GM12878 (cell line): Measurements from ENCODE around the gene GJA4. TPM values are rescaled to one million over a fixed set of nuclear protein-coding genes. Genes with fewer than 3 reads are reported as not detected.

Experiments used
- CBX3 ChIP-seq: fragments of 200-600 bp; sonication (generic); IDR thresholded peaks from 2 replicates; pipeline ENCODE4 v1.6.1; 2016; ENCODE audit warnings: low read depth, borderline replicate concordance
- CEBPB ChIP-seq, 2 experiments: fragments of 150-350 bp in 1 of 2; IDR thresholded peaks; 2 replicates each; pipeline ENCODE4 v1.6.1; 2012 to 2014; ENCODE audit warnings: low read depth in 2 of 2, low read length in 2 of 2, borderline replicate concordance in 1 of 2, inconsistent platforms in 1 of 2
- EP300 ChIP-seq, 2 experiments: fragments of 150-350 bp in 1 of 2; IDR thresholded peaks; 2 replicates each; pipeline ENCODE4 v1.6.1; 2011 to 2012; ENCODE audit warnings: low read depth in 2 of 2, low read length in 2 of 2, borderline replicate concordance in 1 of 2, improper control_type of control experiment in 1 of 2, inconsistent platforms in 1 of 2; ENCODE audit not compliant: control insufficient read depth in 1 of 2
- PAX5 ChIP-seq: IDR thresholded peaks from 2 replicates; pipeline ENCODE4 v1.6.1; 2011; ENCODE audit warnings: low read depth, low read length, borderline replicate concordance
- RELA ChIP-seq: fragments of 450-650 bp; IDR thresholded peaks from 2 replicates; pipeline ENCODE4 v1.8.0; 2014; ENCODE audit warnings: borderline replicate concordance; ENCODE audit not compliant: partially characterized antibody
- REST ChIP-seq: IDR thresholded peaks from 2 replicates; pipeline ENCODE4 v1.6.1; 2012; ENCODE audit warnings: mild to moderate bottlenecking, low read depth, low read length
- SREBF1 ChIP-seq: IDR thresholded peaks from 2 replicates; pipeline ENCODE4 v1.6.1; 2012; ENCODE audit warnings: mild to moderate bottlenecking, low read length
- STAT1 ChIP-seq: fragments of 450-650 bp; conservative IDR thresholded peaks from 2 replicates; pipeline ENCODE4 v1.6.1; 2014; ENCODE audit warnings: antibody characterized with exemption, mild to moderate bottlenecking
- SUZ12 ChIP-seq: fragments of 200-600 bp; sonication (generic); IDR thresholded peaks from one replicate; pipeline ENCODE4 v1.6.1; 2018; ENCODE audit warnings: antibody characterized with exemption, mild to moderate bottlenecking; ENCODE audit not compliant: unreplicated experiment
- polyA plus RNA-seq, 11 experiments: library from polyadenylated mRNA; depleted of rRNA in 4 of 11; unstranded in 6 of 11; stranded (reverse) in 5 of 11; fragments of >200 nt; fragmentation: Nextera tagmentation in 4 of 11; fragmentation: Illumina TruSeq in 1 of 11; extraction: Ambion mirVana in 4 of 11; extraction: Trizol in 1 of 11; gene quantifications; 1 replicate in 1 of 11; 2 replicates in 10 of 11; pipeline versions ENCODE4 v1.2.1 to v1.2.3, GENCODE V29; 2011 to 2016; ENCODE audit warnings: inconsistent platforms in 2 of 11, missing spikeins in 2 of 11, low read depth in 1 of 11
- total RNA-seq, 4 experiments: library from RNA; depleted of rRNA in 3 of 4; stranded (reverse); fragments of >200 nt in 3 of 4; fragmentation: Illumina TruSeq in 1 of 4; extraction: Trizol in 1 of 4; gene quantifications; 2 replicates each; pipeline versions ENCODE4 v1.2.1 to v1.2.3, GENCODE V29; 2013 to 2021

The GJA4 gene
- total and polyA plus RNA-seq, 10 of the 15 experiments (the other 5 are each of a cell fraction or from before 2014, with no cell fraction given): 0.09 to 0.18 TPM; not detected in 8

- TF ChIP-seq PAX5 (no peak), EP300 (IDR thresholded peaks at IDR 0.05; ENCODE audit: borderline replicate concordance in 1 of 2, control insufficient read depth in 1 of 2, low read depth in 2 of 2, low read length in 2 of 2) (no peak), CEBPB (IDR thresholded peaks at IDR 0.05; ENCODE audit: borderline replicate concordance in 1 of 2, low read depth in 2 of 2, low read length in 2 of 2) (no peak), SREBF1 (no peak), SUZ12 (no peak), RELA (no peak), REST (no peak), STAT1 (no peak), CBX3 (no peak)
Observed at GRCh38 chr1:34794001-34794789, 1.4 kb downstream of the GJA4 start (continued).
